Thyroid gland (tissue), 4 donors: Measurements from ENCODE around the gene TTC9B.

Experiments
- POLR2A ChIP-seq, 2 donors: fragments of 450-650 bp; IDR thresholded peaks; one replicate each; pipeline ENCODE4 v1.6.1; 2017; ENCODE audit warnings: antibody characterized with exemption in 2 of 2, mild to moderate bottlenecking in 2 of 2, moderate library complexity in 1 of 2
- TF ChIP-seq, protein P1 (sequence below), 6 experiments: fragments of 200-600 bp in 3 of 6; fragments of 450-650 bp in 3 of 6; sonication (generic) in 3 of 6; IDR thresholded peaks; one replicate each; pipeline ENCODE4 v1.5.1; 2016 to 2019; ENCODE audit warnings: antibody characterized with exemption in 6 of 6, mild to moderate bottlenecking in 2 of 6, inconsistent platforms in 1 of 6, moderate library complexity in 1 of 6

- TF ChIP-seq, protein P1, sequence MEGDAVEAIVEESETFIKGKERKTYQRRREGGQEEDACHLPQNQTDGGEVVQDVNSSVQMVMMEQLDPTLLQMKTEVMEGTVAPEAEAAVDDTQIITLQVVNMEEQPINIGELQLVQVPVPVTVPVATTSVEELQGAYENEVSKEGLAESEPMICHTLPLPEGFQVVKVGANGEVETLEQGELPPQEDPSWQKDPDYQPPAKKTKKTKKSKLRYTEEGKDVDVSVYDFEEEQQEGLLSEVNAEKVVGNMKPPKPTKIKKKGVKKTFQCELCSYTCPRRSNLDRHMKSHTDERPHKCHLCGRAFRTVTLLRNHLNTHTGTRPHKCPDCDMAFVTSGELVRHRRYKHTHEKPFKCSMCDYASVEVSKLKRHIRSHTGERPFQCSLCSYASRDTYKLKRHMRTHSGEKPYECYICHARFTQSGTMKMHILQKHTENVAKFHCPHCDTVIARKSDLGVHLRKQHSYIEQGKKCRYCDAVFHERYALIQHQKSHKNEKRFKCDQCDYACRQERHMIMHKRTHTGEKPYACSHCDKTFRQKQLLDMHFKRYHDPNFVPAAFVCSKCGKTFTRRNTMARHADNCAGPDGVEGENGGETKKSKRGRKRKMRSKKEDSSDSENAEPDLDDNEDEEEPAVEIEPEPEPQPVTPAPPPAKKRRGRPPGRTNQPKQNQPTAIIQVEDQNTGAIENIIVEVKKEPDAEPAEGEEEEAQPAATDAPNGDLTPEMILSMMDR (IDR thresholded peaks at IDR 0.05): no peak
- no peak for TF ChIP-seq POLR2A (IDR thresholded peaks at IDR 0.05)
These were observed 27.4 kb upstream of the TTC9B start for GRCh38 chr19:40245506-40246128.
